HFFc6 (cell line): ENCODE measurements around the gene CCDC81. TPM values are rescaled to one million over a fixed set of nuclear protein-coding genes. Genes with fewer than 3 reads are reported as not detected.

Experiments used
- DNase-seq: peaks from one replicate; pipeline ENCODE4 v3.0.0-alpha.2; 2018
- H3K27ac Mint-ChIP-seq: 2 replicates; pipeline ENCODE4 v1.8.0; 2020; ENCODE audit warnings: mild to moderate bottlenecking, mixed read lengths
- H3K27me3 Mint-ChIP-seq: 2 replicates; pipeline ENCODE4 v1.8.0; 2021; ENCODE audit warnings: mild to moderate bottlenecking, moderate library complexity, mixed read lengths; ENCODE audit not compliant: insufficient read depth
- H3K36me3 Mint-ChIP-seq: 2 replicates; pipeline ENCODE4 v1.8.0; 2021; ENCODE audit warnings: low read depth, mixed read lengths
- H3K4me1 Mint-ChIP-seq: 2 replicates; pipeline ENCODE4 v1.8.0; 2020; ENCODE audit warnings: low read depth, mixed read lengths
- H3K4me3 Mint-ChIP-seq: 2 replicates; pipeline ENCODE4 v1.8.0; 2020; ENCODE audit warnings: mild to moderate bottlenecking, moderate library complexity, mixed read lengths
- H3K9me3 Mint-ChIP-seq: 2 replicates; pipeline ENCODE4 v1.8.0; 2020; ENCODE audit warnings: mild to moderate bottlenecking, mixed read lengths
- CTCF ChIP-seq: fragments of 200-600 bp; sonication (generic); IDR thresholded peaks from 2 replicates; pipeline ENCODE4 v1.5.0; 2021; ENCODE audit warnings: antibody characterized with exemption, mild to moderate bottlenecking
- total RNA-seq, 6 experiments: library from RNA; stranded (reverse); fragmentation: NEBNext Ultra II Directional; extraction: Animal tissue kit (Norgen Biotek cat#: 25700); gene quantifications; 2 replicates in 1 of 6; 3 replicates in 5 of 6; pipeline ENCODE4 v1.2.3, GENCODE V29; 2021

CCDC81 gene
- total RNA-seq, 6 experiments from 2014 or later: 3.4 to 10.6 (median 4.5) TPM

DNA sequence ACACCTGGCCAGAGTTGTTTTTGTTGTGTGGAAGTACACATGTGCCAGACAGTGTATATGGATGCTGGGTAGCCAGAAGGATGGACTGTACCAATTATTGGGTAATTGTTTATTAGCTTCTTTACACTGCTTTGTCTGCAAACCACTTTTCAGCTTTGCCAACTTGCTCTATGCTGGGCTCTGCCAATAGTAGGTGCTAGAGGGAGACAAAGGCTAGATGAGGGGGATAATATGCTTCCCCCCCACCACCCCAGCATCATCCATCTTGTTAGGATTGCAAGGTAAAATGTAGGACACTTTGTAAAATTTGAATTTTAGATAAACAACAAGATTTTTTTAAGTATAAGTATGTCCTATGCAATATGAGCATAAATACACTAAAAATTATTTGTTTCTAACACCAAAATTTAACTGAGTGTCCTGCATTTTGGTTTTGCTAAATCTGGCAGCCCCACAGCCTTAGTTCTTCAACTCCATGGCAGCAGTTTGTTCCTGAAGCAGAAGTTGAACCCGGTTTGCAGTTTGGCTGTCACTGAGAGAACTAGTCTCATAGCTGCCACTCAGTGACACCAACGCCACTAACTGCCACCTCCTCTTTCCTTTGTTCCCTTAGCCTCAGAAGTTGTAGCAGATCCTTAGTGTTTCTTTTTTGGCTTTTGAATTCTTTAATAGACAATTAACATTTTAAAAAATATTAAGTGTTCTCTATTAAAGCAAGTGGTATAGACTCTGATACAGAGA lies 78.8 kb downstream of the CCDC81 start:
- H3K9me3 Mint-ChIP-seq: no peaks in the 10 kb centered on the region
- DNase-seq: no peak
- H3K27ac Mint-ChIP-seq: no peak overlapping the region
- peak; percentile 41 for TF ChIP-seq CTCF
- peaks cover 18% of the 10 kb centered on the region for H3K4me1 Mint-ChIP-seq
- H3K4me3 Mint-ChIP-seq: no peak overlapping the region
- H3K36me3 Mint-ChIP-seq: no peaks in the 10 kb centered on the region
- no peaks in the 10 kb centered on the region for H3K27me3 Mint-ChIP-seq

DNA sequence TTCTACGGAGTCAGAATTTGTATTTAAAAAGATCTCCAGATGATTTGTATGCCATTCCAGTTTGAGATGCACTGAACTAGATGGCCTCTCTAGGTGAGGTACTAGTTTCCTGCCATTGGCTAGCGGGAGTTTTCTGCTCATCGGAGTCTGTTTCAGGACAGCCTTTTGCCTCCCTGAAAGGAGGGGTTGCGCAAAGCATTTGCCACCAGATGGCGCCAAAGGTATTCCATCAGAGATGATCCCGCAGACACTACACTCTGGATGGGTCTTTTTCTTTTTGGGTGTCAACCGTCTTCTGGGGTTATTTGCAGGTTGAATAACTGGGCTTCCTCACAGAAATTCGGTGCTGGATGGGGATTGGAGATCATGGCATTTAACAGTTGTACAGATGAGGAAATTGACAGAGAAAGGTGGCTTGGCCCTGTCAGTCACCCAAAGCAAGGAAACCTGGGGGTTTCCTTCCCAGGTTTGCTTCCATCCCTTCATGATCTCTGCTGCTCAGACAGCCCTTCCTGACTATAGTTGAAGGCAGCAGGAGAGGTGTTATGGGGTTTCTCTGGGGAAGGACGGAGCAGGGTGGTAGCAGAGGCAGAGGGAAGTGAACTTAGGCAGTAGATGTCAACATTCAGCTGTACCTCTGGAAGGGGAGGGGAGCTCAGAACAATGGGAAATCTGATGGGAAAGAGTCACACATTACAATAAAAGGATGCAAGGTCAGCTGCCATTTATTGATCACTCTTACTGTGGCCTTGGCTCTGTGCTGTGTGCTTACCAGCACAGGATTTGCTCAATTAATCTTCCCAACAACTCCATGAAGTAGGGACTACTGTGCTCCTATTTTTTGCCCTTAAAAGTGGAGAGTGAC lies 81.6 kb downstream of the CCDC81 start:
- Mint-ChIP-seq H3K4me1 (peaks cover 44% of the 10 kb centered on the region), H3K9me3 (no peaks in the 10 kb centered on the region), H3K27ac (no peak overlapping the region), H3K4me3 (no peak overlapping the region), H3K36me3 (no peaks in the 10 kb centered on the region), H3K27me3 (peaks cover 3% of the 10 kb centered on the region)
- peak; percentile 96 for TF ChIP-seq CTCF
- peak; percentile 72 for DNase-seq

GRCh38 chr11:86458294-86459001 lies 83.8 kb downstream of the CCDC81 start:
- Mint-ChIP-seq H3K4me1 (peaks cover 44% of the 10 kb centered on the region), H3K27me3 (peaks cover 3% of the 10 kb centered on the region), H3K36me3 (no peaks in the 10 kb centered on the region), H3K27ac (peak overlapping the region; percentile 63), H3K4me3 (no peak overlapping the region), H3K9me3 (no peaks in the 10 kb centered on the region)
- TF ChIP-seq CTCF: no peak
- no peak for DNase-seq

GRCh38 chr11:86459002-86459385 lies 84.3 kb downstream of the CCDC81 start:
- no peak for DNase-seq
- H3K27me3 Mint-ChIP-seq: peaks cover 3% of the 10 kb centered on the region
- peak overlapping the region; percentile 63 for H3K27ac Mint-ChIP-seq
- TF ChIP-seq CTCF: no peak
- no peak overlapping the region; the same call in 1 of the 2 replicates for H3K4me3 Mint-ChIP-seq
- H3K4me1 Mint-ChIP-seq: peaks cover 41% of the 10 kb centered on the region
- H3K9me3 Mint-ChIP-seq: no peaks in the 10 kb centered on the region
- H3K36me3 Mint-ChIP-seq: no peaks in the 10 kb centered on the region

- DNase-seq: peak; percentile 72
- Mint-ChIP-seq H3K36me3 (0 out of 2 replicates have a peak, but pooled peaks cover 2% of the 10 kb centered on the region), H3K4me3 (no peak overlapping the region), H3K4me1 (peaks cover 39% of the 10 kb centered on the region), H3K27me3 (peaks cover 3% of the 10 kb centered on the region), H3K9me3 (no peaks in the 10 kb centered on the region), H3K27ac (peak overlapping the region; percentile 39; the same call in 1 of the 2 replicates)
- no peak for TF ChIP-seq CTCF
Measured at GRCh38 chr11:86459682-86460460, 85.2 kb downstream of the CCDC81 start.
